NCI-H226 (cell line): ENCODE data around the gene SMARCAL1.
"Not testable (repeated sequence)": the region's sequence is repeated elsewhere in the genome, so short reads cannot be mapped to it uniquely, and the experiment has no call there.

Source experiments
- DNase-seq: peaks from one replicate; pipeline ENCODE4 v3.0.0-alpha.2; 2015

Gene SMARCAL1

GRCh38 chr2:216503159-216503629, 90.9 kb downstream of the SMARCAL1 start:
- DNase-seq = no peak

- no peak for DNase-seq
Observed at GRCh38 chr2:216503697-216504375, 91.6 kb downstream of the SMARCAL1 start.

GRCh38 chr2:216504376-216504762, 92.1 kb downstream of the SMARCAL1 start:
- no peak for DNase-seq

- DNase-seq = no peak
Observed at GRCh38 chr2:216505133-216506106, 93.1 kb downstream of the SMARCAL1 start.

GRCh38 chr2:216507220-216508160, 95.2 kb downstream of the SMARCAL1 start:
- no peak for DNase-seq

GRCh38 chr2:216508229-216508628, 95.9 kb downstream of the SMARCAL1 start:
- DNase-seq = no peak

GRCh38 chr2:216516730-216517350, 104.6 kb downstream of the SMARCAL1 start:
- DNase-seq = no peak

- no peak for DNase-seq
Observed at GRCh38 chr2:216517447-216518225, 105.4 kb downstream of the SMARCAL1 start.

GRCh38 chr2:216518566-216519119, 106.4 kb downstream of the SMARCAL1 start:
- not testable (repeated sequence) for DNase-seq

- DNase-seq = no peak
Observed at GRCh38 chr2:216519154-216519762, 107.0 kb downstream of the SMARCAL1 start.

GRCh38 chr2:216520112-216520511, 107.8 kb downstream of the SMARCAL1 start:
- peak; percentile 33 for DNase-seq

- DNase-seq = no peak
Observed at GRCh38 chr2:216522892-216523502, 110.7 kb downstream of the SMARCAL1 start.

- no peak for DNase-seq
Observed at GRCh38 chr2:216525972-216526371, 113.7 kb downstream of the SMARCAL1 start.

GRCh38 chr2:216526939-216527338, 114.7 kb downstream of the SMARCAL1 start:
- DNase-seq = no peak

- DNase-seq = no peak
Observed at GRCh38 chr2:216527600-216527999, 115.3 kb downstream of the SMARCAL1 start.

- DNase-seq = no peak
Observed at GRCh38 chr2:216532562-216532961, 120.3 kb downstream of the SMARCAL1 start.
